ENCODE data around the gene TMEM176B. TPM values are rescaled to one million over a fixed set of nuclear protein-coding genes. Genes with fewer than 3 reads are reported as not detected.

TMEM176B gene
- total RNA-seq, 1 donor from 2014 or later, result 18.3 TPM

DNA sequence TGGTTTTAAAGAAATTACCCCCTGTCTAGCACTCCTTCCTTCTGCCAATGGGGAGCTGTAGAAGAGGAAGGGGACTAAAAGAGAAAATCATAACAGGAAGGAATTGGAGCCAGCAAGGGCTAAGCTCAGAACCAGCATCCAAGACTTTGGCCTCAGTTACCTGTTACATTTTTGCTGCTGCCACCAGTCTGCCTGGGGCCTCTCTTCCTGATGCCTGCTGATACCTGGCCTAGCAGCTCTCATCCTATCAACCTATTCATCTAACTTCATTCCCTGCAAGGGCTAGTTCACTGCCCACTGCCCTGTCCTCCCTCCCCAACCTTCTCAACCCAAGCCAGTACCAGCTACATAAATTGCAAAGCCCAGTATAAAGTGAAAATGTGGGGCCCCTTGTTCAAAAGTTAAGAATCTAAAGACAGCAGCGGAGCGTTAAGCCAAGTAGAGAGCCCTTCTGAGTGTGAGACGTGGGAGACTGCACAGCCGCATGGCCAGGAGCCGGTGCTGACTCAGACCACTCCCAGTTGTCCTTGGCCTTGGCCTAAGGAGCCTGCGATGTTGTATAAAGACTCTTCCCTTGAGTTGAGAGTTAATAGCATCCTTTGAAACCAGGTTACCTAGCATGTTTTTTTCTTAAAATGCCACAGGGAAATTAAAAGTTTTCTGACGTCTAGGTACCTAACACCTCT lies 38.9 kb upstream of the TMEM176B start:
- Histone ChIP-seq H3K27me3 (ENCODE audit: control insufficient read depth in 3 of 3, insufficient read depth in 3 of 3, low read length in 3 of 3) (no peaks in the 10 kb centered on the region), H3K4me3 (ENCODE audit: low read length in 3 of 3) (no peak overlapping the region), H3K9me3 (ENCODE audit: control insufficient read depth in 3 of 3, low read length in 3 of 3) (no peaks in the 10 kb centered on the region), H3K36me3 (ENCODE audit: control insufficient read depth in 3 of 3, insufficient read depth in 3 of 3, low read length in 3 of 3) (no peaks in the 10 kb centered on the region), H3K9ac (ENCODE audit: low read depth in 1 of 3, low read length in 3 of 3) (no peak overlapping the region), H3K4me1 (ENCODE audit: control insufficient read depth in 3 of 3, insufficient read depth in 3 of 3, low read length in 3 of 3) (no peaks in the 10 kb centered on the region), H3K27ac (ENCODE audit: low read depth, low read length) (no peak overlapping the region)

- Histone ChIP-seq H3K27ac (ENCODE audit: low read depth, low read length) (no peak overlapping the region), H3K4me3 (ENCODE audit: low read length in 3 of 3) (no peak overlapping the region), H3K9ac (ENCODE audit: low read depth in 1 of 3, low read length in 3 of 3) (no peak overlapping the region), H3K4me1 (ENCODE audit: control insufficient read depth in 3 of 3, insufficient read depth in 3 of 3, low read length in 3 of 3) (no peaks in the 10 kb centered on the region), H3K9me3 (ENCODE audit: control insufficient read depth in 3 of 3, low read length in 3 of 3) (peaks cover 0 to 2% (median 0%) of the 10 kb centered on the region in 3 donors), H3K36me3 (ENCODE audit: control insufficient read depth in 3 of 3, insufficient read depth in 3 of 3, low read length in 3 of 3) (no peaks in the 10 kb centered on the region), H3K27me3 (ENCODE audit: control insufficient read depth in 3 of 3, insufficient read depth in 3 of 3, low read length in 3 of 3) (peaks cover 0 to 6% (median 0%) of the 10 kb centered on the region in 3 donors)
Measured at GRCh38 chr7:150835702-150836280, 35.6 kb upstream of the TMEM176B start.

DNA sequence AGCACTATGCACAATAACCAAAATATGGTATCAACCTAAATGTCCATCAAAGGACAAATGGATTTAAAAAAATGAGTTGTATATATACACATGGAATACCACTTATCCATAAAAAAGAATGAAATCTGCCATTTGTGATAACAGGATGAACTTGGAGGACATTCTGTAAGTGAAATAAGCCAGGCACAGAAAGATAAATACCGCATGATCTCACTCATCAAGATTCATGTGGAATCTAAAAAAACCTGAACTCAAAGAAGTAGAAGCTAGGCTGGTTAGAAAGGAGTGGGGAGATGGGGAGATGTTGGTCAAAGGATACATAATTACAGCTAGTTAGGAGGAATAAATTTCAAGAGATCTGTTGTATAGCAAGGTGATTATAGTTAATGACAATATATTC lies 34.9 kb upstream of the TMEM176B start:
- Histone ChIP-seq H3K9me3 (ENCODE audit: control insufficient read depth in 3 of 3, low read length in 3 of 3) (peaks cover 0 to 2% (median 0%) of the 10 kb centered on the region in 3 donors), H3K4me1 (ENCODE audit: control insufficient read depth in 3 of 3, insufficient read depth in 3 of 3, low read length in 3 of 3) (no peaks in the 10 kb centered on the region), H3K9ac (ENCODE audit: low read depth in 1 of 3, low read length in 3 of 3) (no peak overlapping the region), H3K36me3 (ENCODE audit: control insufficient read depth in 3 of 3, insufficient read depth in 3 of 3, low read length in 3 of 3) (no peaks in the 10 kb centered on the region), H3K27ac (ENCODE audit: low read depth, low read length) (no peak overlapping the region), H3K4me3 (ENCODE audit: low read length in 3 of 3) (no peak overlapping the region), H3K27me3 (ENCODE audit: control insufficient read depth in 3 of 3, insufficient read depth in 3 of 3, low read length in 3 of 3) (peaks cover 0 to 6% (median 0%) of the 10 kb centered on the region in 3 donors)

- Histone ChIP-seq H3K27ac (ENCODE audit: low read depth, low read length) (no peak overlapping the region), H3K9me3 (ENCODE audit: control insufficient read depth in 3 of 3, low read length in 3 of 3) (peaks cover 0 to 2% (median 0%) of the 10 kb centered on the region in 3 donors), H3K36me3 (ENCODE audit: control insufficient read depth in 3 of 3, insufficient read depth in 3 of 3, low read length in 3 of 3) (no peaks in the 10 kb centered on the region), H3K4me1 (ENCODE audit: control insufficient read depth in 3 of 3, insufficient read depth in 3 of 3, low read length in 3 of 3) (no peaks in the 10 kb centered on the region), H3K27me3 (ENCODE audit: control insufficient read depth in 3 of 3, insufficient read depth in 3 of 3, low read length in 3 of 3) (peaks cover 0 to 6% (median 2%) of the 10 kb centered on the region in 3 donors), H3K4me3 (ENCODE audit: low read length in 3 of 3) (no peak overlapping the region), H3K9ac (ENCODE audit: low read depth in 1 of 3, low read length in 3 of 3) (no peak overlapping the region)
Measured at GRCh38 chr7:150831851-150832250, 31.7 kb upstream of the TMEM176B start.

DNA sequence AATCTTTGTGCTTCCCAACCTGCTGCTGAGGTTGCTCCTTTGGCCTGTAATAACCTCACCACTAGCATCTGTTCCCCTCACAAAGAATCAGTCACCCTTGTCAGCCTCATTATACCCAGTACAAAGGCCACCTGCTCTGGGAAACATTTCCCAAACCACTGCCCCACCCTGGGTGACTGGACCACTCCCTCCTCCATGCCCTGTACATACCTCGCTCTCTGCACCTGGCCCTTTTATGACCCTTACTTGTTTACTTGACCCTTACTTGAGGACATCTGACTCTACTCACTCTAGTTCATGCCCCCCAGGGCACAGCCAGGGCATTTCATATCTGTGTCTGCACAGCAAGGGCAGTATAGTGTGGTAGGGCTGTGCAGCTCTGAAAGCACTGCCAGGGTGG lies 30.8 kb upstream of the TMEM176B start:
- Histone ChIP-seq H3K4me1 (ENCODE audit: control insufficient read depth in 3 of 3, insufficient read depth in 3 of 3, low read length in 3 of 3) (no peaks in the 10 kb centered on the region), H3K4me3 (ENCODE audit: low read length in 3 of 3) (no peak overlapping the region), H3K27ac (ENCODE audit: low read depth, low read length) (no peak overlapping the region), H3K36me3 (ENCODE audit: control insufficient read depth in 3 of 3, insufficient read depth in 3 of 3, low read length in 3 of 3) (no peaks in the 10 kb centered on the region), H3K9me3 (ENCODE audit: control insufficient read depth in 3 of 3, low read length in 3 of 3) (peaks cover 0 to 2% (median 0%) of the 10 kb centered on the region in 3 donors), H3K9ac (ENCODE audit: low read depth in 1 of 3, low read length in 3 of 3) (no peak overlapping the region), H3K27me3 (ENCODE audit: control insufficient read depth in 3 of 3, insufficient read depth in 3 of 3, low read length in 3 of 3) (peaks cover 0 to 6% (median 2%) of the 10 kb centered on the region in 3 donors)

- Histone ChIP-seq H3K9me3 (ENCODE audit: control insufficient read depth in 3 of 3, low read length in 3 of 3) (peaks cover 0 to 5% (median 2%) of the 10 kb centered on the region in 3 donors), H3K36me3 (ENCODE audit: control insufficient read depth in 3 of 3, insufficient read depth in 3 of 3, low read length in 3 of 3) (no peaks in the 10 kb centered on the region), H3K4me3 (ENCODE audit: low read length in 3 of 3) (no peak overlapping the region), H3K9ac (ENCODE audit: low read depth in 1 of 3, low read length in 3 of 3) (no peak overlapping the region), H3K27me3 (ENCODE audit: control insufficient read depth in 3 of 3, insufficient read depth in 3 of 3, low read length in 3 of 3) (peaks cover 0 to 6% (median 2%) of the 10 kb centered on the region in 3 donors), H3K4me1 (ENCODE audit: control insufficient read depth in 3 of 3, insufficient read depth in 3 of 3, low read length in 3 of 3) (no peaks in the 10 kb centered on the region), H3K27ac (ENCODE audit: low read depth, low read length) (no peak overlapping the region)
Measured at GRCh38 chr7:150829426-150829825, 29.3 kb upstream of the TMEM176B start.

- no peaks in the 10 kb centered on the region for H3K4me1 ChIP-seq (ENCODE audit: control insufficient read depth in 3 of 3, insufficient read depth in 3 of 3, low read length in 3 of 3)
- H3K9me3 ChIP-seq (ENCODE audit: control insufficient read depth in 3 of 3, low read length in 3 of 3), result peaks cover 0 to 2% (median 2%) of the 10 kb centered on the region in 3 donors
- no peak overlapping the region for H3K9ac ChIP-seq (ENCODE audit: low read depth in 1 of 3, low read length in 3 of 3)
- peaks cover 0 to 4% (median 2%) of the 10 kb centered on the region in 3 donors for H3K27me3 ChIP-seq (ENCODE audit: control insufficient read depth in 3 of 3, insufficient read depth in 3 of 3, low read length in 3 of 3)
- no peak overlapping the region for H3K4me3 ChIP-seq (ENCODE audit: low read length in 3 of 3)
- H3K36me3 ChIP-seq (ENCODE audit: control insufficient read depth in 3 of 3, insufficient read depth in 3 of 3, low read length in 3 of 3), result no peaks in the 10 kb centered on the region
- H3K27ac ChIP-seq (ENCODE audit: low read depth, low read length), result no peak overlapping the region
Measured at GRCh38 chr7:150828384-150828783, 28.2 kb upstream of the TMEM176B start.

GRCh38 chr7:150826061-150826849 lies 26.1 kb upstream of the TMEM176B start:
- Histone ChIP-seq H3K27me3 (ENCODE audit: control insufficient read depth in 3 of 3, insufficient read depth in 3 of 3, low read length in 3 of 3) (peaks cover 0 to 2% (median 0%) of the 10 kb centered on the region in 3 donors), H3K27ac (ENCODE audit: low read depth, low read length) (no peak overlapping the region), H3K36me3 (ENCODE audit: control insufficient read depth in 3 of 3, insufficient read depth in 3 of 3, low read length in 3 of 3) (no peaks in the 10 kb centered on the region), H3K9ac (ENCODE audit: low read depth in 1 of 3, low read length in 3 of 3) (no peak overlapping the region), H3K4me3 (ENCODE audit: low read length in 3 of 3) (no peak overlapping the region), H3K9me3 (ENCODE audit: control insufficient read depth in 3 of 3, low read length in 3 of 3) (peaks cover 0 to 2% (median 2%) of the 10 kb centered on the region in 3 donors), H3K4me1 (ENCODE audit: control insufficient read depth in 3 of 3, insufficient read depth in 3 of 3, low read length in 3 of 3) (no peaks in the 10 kb centered on the region)

DNA sequence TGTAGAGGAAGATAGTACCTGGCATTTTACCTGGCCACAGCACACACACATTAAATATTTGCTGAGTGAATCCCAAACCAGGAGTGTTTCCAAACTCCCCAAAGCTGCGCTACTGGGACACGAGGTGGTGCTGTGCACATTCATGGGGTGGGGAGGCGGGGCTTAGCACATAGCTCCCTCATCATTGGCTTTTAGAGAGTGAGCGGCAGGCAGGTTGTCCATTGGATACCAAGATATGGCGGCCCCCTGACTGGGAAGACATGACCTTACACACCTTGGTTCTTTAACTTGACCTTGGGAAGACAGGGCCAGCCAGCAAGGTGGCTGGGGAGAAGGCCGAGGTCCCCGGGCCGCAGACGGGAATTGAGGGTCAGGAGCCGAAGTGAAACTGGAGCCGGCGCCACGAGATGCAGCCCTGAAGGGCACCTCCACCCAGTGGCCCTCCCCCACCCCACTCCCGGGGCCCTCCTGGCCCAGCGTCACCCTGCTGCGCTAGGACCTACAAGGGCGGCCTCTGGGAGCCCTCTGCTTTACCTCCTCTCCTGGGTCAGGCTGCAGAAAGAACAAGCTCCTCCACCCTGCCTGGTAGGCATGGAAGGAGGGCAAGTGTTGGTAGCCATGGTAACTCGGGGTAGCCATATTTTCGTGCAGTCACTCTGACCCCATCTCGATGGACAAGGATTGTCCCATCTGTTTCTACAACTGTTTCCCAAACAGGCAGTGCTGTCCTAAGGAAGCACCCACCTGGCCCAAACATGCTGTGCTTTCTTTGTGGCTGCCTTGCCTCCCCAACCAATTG lies 24.4 kb upstream of the TMEM176B start:
- peaks cover 2 to 5% (median 2%) of the 10 kb centered on the region in 3 donors for H3K27me3 ChIP-seq (ENCODE audit: control insufficient read depth in 3 of 3, insufficient read depth in 3 of 3, low read length in 3 of 3)
- H3K36me3 ChIP-seq (ENCODE audit: control insufficient read depth in 3 of 3, insufficient read depth in 3 of 3, low read length in 3 of 3), result no peaks in the 10 kb centered on the region
- no peaks in the 10 kb centered on the region for H3K4me1 ChIP-seq (ENCODE audit: control insufficient read depth in 3 of 3, insufficient read depth in 3 of 3, low read length in 3 of 3)
- H3K9ac ChIP-seq (ENCODE audit: low read depth in 1 of 3, low read length in 3 of 3), result no peak overlapping the region
- H3K27ac ChIP-seq (ENCODE audit: low read depth, low read length), result no peak overlapping the region
- H3K9me3 ChIP-seq (ENCODE audit: control insufficient read depth in 3 of 3, low read length in 3 of 3), result peaks cover 0 to 2% (median 2%) of the 10 kb centered on the region in 3 donors
- H3K4me3 ChIP-seq (ENCODE audit: low read length in 3 of 3), result no peak overlapping the region
